Stimulated activated naive CD4-positive, alpha-beta T cell (primary cell): Measurements from ENCODE around the gene E2F4.
A peak's percentile ranks its signal among the peaks of the same experiment; 100 is the strongest.

ENCODE experiments used
- DNase-seq, 6 experiments: peaks; one replicate each; lab custom pipeline; 2025; lab: John Stamatoyannopoulos, UW

E2F4 gene

GRCh38 chr16:67190448-67191399, 1.2 kb upstream of the E2F4 start:
- DNase-seq = no peak

- DNase-seq = no peak
Observed at GRCh38 chr16:67191411-67191994, 452 bp upstream of the E2F4 start.

GRCh38 chr16:67192781-67193361, 916 bp downstream of the E2F4 start:
- DNase-seq = no peak

GRCh38 chr16:67193536-67193935, 1.6 kb downstream of the E2F4 start:
- no peak for DNase-seq

GRCh38 chr16:67194260-67194659, 2.3 kb downstream of the E2F4 start:
- DNase-seq = no peak

- DNase-seq = no peak
Observed at GRCh38 chr16:67195676-67196075, 3.7 kb downstream of the E2F4 start.

- DNase-seq = no peak
Observed at GRCh38 chr16:67196881-67197280, 4.9 kb downstream of the E2F4 start.

- DNase-seq = no peak
Observed at GRCh38 chr16:67197704-67198103, 5.7 kb downstream of the E2F4 start.

- DNase-seq = peak in 1 of 6 experiments; percentile 13
Observed at GRCh38 chr16:67198238-67198734, 6.3 kb downstream of the E2F4 start.

GRCh38 chr16:67199011-67199807, 7.3 kb downstream of the E2F4 start, which contains the start of gene ELMO3:
Gene ELMO3 (plus strand): TSS chr16:67199131. CDS start chr16:67199327, 196 bp downstream.
- DNase-seq = no peak

- no peak for DNase-seq
Observed at GRCh38 chr16:67199808-67200198, 7.8 kb downstream of the E2F4 start.

- no peak for DNase-seq
Observed at GRCh38 chr16:67200491-67200890, 8.5 kb downstream of the E2F4 start.

GRCh38 chr16:67201411-67202345, 9.7 kb downstream of the E2F4 start:
- no peak for DNase-seq

- no peak for DNase-seq
Observed at GRCh38 chr16:67202426-67202825, 10.5 kb downstream of the E2F4 start.

- no peak for DNase-seq
Observed at GRCh38 chr16:67202956-67203493, 11.1 kb downstream of the E2F4 start.

- no peak for DNase-seq
Observed at GRCh38 chr16:67204076-67204475, 12.1 kb downstream of the E2F4 start.

- DNase-seq = no peak
Observed at GRCh38 chr16:67206129-67206837, 14.3 kb downstream of the E2F4 start.

- no peak for DNase-seq
Observed at GRCh38 chr16:67206838-67207248, 14.9 kb downstream of the E2F4 start.

GRCh38 chr16:67207249-67208091, 15.5 kb downstream of the E2F4 start:
- no peak for DNase-seq
